ENCODE results near the gene VSTM2B. TPM values are rescaled to one million over a fixed set of nuclear protein-coding genes. Genes with fewer than 3 reads are reported as not detected.

VSTM2B gene
- total RNA-seq, 1 experiment from 2014 or later, result not detected

GRCh38 chr19:29598036-29598435 lies 72.2 kb downstream of the VSTM2B start:
- H3K36me3 ChIP-seq (ENCODE audit: low read depth), result no peaks in the 10 kb centered on the region
- H3K27me3 ChIP-seq (ENCODE audit: insufficient read depth, low read depth), result peaks cover 74% of the 10 kb centered on the region
- ChIA-PET CTCF (interaction anchor here (0.6 kb wide), 1 partner anchor 412 kb away, joined by 3 read pairs; no protein-coding TSS in a partner anchor), POLR2A (ENCODE audit: unreplicated experiment) (no interaction called here)
- TF ChIP-seq EZH2 (IDR thresholded peaks at IDR 0.05; ENCODE audit: low read depth) (no peak), CTCF (conservative IDR thresholded peaks at IDR 0.05) (no peak)
- H4K20me1 ChIP-seq (ENCODE audit: insufficient read depth), result no peaks in the 10 kb centered on the region
- no peak overlapping the region for H2AFZ ChIP-seq
- H3K27ac ChIP-seq, result no peak overlapping the region
- BruUV-seq (replicated peaks), result no TSS peak
- no peaks in the 10 kb centered on the region for H3F3A ChIP-seq (ENCODE audit: insufficient read depth, low read depth)
- intact Hi-C loops (cut with micrococcal nuclease; ENCODE audit: unreplicated experiment), result loop anchor here (5.0 kb wide), 2 partner anchors 131 to 1131 kb away; no protein-coding TSS in a partner anchor
- no peaks in the 10 kb centered on the region for H3K9me3 ChIP-seq (ENCODE audit: insufficient read depth, low read depth)
- H3K9me2 ChIP-seq (ENCODE audit: insufficient read depth), result no peaks in the 10 kb centered on the region
- DNase-seq, result no peak
- H3K4me2 ChIP-seq, result no peak overlapping the region
- H3K4me3 ChIP-seq, result no peak overlapping the region
- no peaks in the 10 kb centered on the region for H3K4me1 ChIP-seq (replicated peaks; ENCODE audit: insufficient read depth)
- no peaks in the 10 kb centered on the region for H3K79me2 ChIP-seq (ENCODE audit: low read depth)

GRCh38 chr19:29598496-29598895 lies 72.7 kb downstream of the VSTM2B start:
- DNase-seq, result no peak
- TF ChIP-seq CTCF (conservative IDR thresholded peaks at IDR 0.05), result no peak
- TF ChIP-seq EZH2 (IDR thresholded peaks at IDR 0.05; ENCODE audit: low read depth), result no peak
- ChIA-PET POLR2A (ENCODE audit: unreplicated experiment) (no interaction called here), CTCF (no interaction called here)
- Histone ChIP-seq H3K36me3 (ENCODE audit: low read depth) (no peaks in the 10 kb centered on the region), H3K4me2 (no peak overlapping the region), H3K27me3 (ENCODE audit: insufficient read depth, low read depth) (peaks cover 70% of the 10 kb centered on the region), H4K20me1 (ENCODE audit: insufficient read depth) (no peaks in the 10 kb centered on the region), H3K9me2 (ENCODE audit: insufficient read depth) (no peaks in the 10 kb centered on the region), H3F3A (ENCODE audit: insufficient read depth, low read depth) (no peaks in the 10 kb centered on the region), H3K9me3 (ENCODE audit: insufficient read depth, low read depth) (no peaks in the 10 kb centered on the region), H3K27ac (no peak overlapping the region), H2AFZ (no peak overlapping the region), H3K4me3 (no peak overlapping the region), H3K79me2 (ENCODE audit: low read depth) (no peaks in the 10 kb centered on the region), H3K4me1 (replicated peaks; ENCODE audit: insufficient read depth) (no peaks in the 10 kb centered on the region)
- intact Hi-C loops (cut with micrococcal nuclease; ENCODE audit: unreplicated experiment), result loop anchor here (5.0 kb wide), 2 partner anchors 131 to 1131 kb away; no protein-coding TSS in a partner anchor
- BruUV-seq (replicated peaks), result no TSS peak

- no peak overlapping the region for H3K4me3 ChIP-seq
- H2AFZ ChIP-seq, result no peak overlapping the region
- H3K9me3 ChIP-seq (ENCODE audit: insufficient read depth, low read depth), result no peaks in the 10 kb centered on the region
- TF ChIP-seq EZH2 (IDR thresholded peaks at IDR 0.05; ENCODE audit: low read depth), result no peak
- no peak for TF ChIP-seq CTCF (conservative IDR thresholded peaks at IDR 0.05)
- H3K9me2 ChIP-seq (ENCODE audit: insufficient read depth), result no peaks in the 10 kb centered on the region
- ChIA-PET CTCF (no interaction called here), POLR2A (ENCODE audit: unreplicated experiment) (no interaction called here)
- no peaks in the 10 kb centered on the region for H3K36me3 ChIP-seq (ENCODE audit: low read depth)
- no peak overlapping the region for H3K4me2 ChIP-seq
- no peak for DNase-seq
- H3K27ac ChIP-seq, result no peak overlapping the region
- H3K27me3 ChIP-seq (ENCODE audit: insufficient read depth, low read depth), result peaks cover 23% of the 10 kb centered on the region
- H3K79me2 ChIP-seq (ENCODE audit: low read depth), result peaks cover 13% of the 10 kb centered on the region
- H4K20me1 ChIP-seq (ENCODE audit: insufficient read depth), result no peaks in the 10 kb centered on the region
- no peaks in the 10 kb centered on the region for H3F3A ChIP-seq (ENCODE audit: insufficient read depth, low read depth)
- intact Hi-C loops (cut with micrococcal nuclease; ENCODE audit: unreplicated experiment), result no loop called here
- H3K4me1 ChIP-seq (replicated peaks; ENCODE audit: insufficient read depth), result peaks cover 7% of the 10 kb centered on the region
- no TSS peak for BruUV-seq (replicated peaks)
These were observed 77.5 kb downstream of the VSTM2B start for GRCh38 chr19:29603308-29603707.
